ENCODE measurements around the gene ANKRD6.

ANKRD6 gene

GRCh38 chr6:89547281-89547680, 114.3 kb downstream of the ANKRD6 start:
- TF ChIP-seq TARDBP (IDR thresholded peaks at IDR 0.05), result no peak
- no peak for TF ChIP-seq SP1 (IDR thresholded peaks at IDR 0.05)
- TF ChIP-seq SUZ12 (IDR thresholded peaks at IDR 0.05), result no peak
- TF ChIP-seq FOXM1 (IDR thresholded peaks at IDR 0.05; ENCODE audit: borderline replicate concordance), result no peak
- no peak for TF ChIP-seq NFRKB (IDR thresholded peaks at IDR 0.05)
- no peak for TF ChIP-seq HDGF (IDR thresholded peaks at IDR 0.05; ENCODE audit: borderline replicate concordance)
- no peak for DNase-seq (ENCODE audit: extremely low spot score)
- POLR2A ChIA-PET, result no interaction called here
- CTCF ChIA-PET, result no interaction called here

GRCh38 chr6:89553431-89553830, 120.5 kb downstream of the ANKRD6 start:
- no peak for DNase-seq (ENCODE audit: extremely low spot score)
- TF ChIP-seq NFRKB (IDR thresholded peaks at IDR 0.05) (no peak), FOXA1 (IDR thresholded peaks at IDR 0.05) (no peak), LEF1 (IDR thresholded peaks at IDR 0.05; ENCODE audit: borderline replicate concordance) (no peak), ZNF384 (IDR thresholded peaks at IDR 0.05) (no peak)
- TF ChIP-seq, protein P1, sequence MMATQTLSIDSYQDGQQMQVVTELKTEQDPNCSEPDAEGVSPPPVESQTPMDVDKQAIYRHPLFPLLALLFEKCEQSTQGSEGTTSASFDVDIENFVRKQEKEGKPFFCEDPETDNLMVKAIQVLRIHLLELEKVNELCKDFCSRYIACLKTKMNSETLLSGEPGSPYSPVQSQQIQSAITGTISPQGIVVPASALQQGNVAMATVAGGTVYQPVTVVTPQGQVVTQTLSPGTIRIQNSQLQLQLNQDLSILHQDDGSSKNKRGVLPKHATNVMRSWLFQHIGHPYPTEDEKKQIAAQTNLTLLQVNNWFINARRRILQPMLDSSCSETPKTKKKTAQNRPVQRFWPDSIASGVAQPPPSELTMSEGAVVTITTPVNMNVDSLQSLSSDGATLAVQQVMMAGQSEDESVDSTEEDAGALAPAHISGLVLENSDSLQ (IDR thresholded peaks at IDR 0.05), result no peak
- ChIA-PET CTCF (no interaction called here), POLR2A (no interaction called here)

- TF ChIP-seq ARNT (IDR thresholded peaks at IDR 0.05), result no peak
- TF ChIP-seq SP1 (IDR thresholded peaks at IDR 0.05), result no peak
- TF ChIP-seq, protein P1 (IDR thresholded peaks at IDR 0.05), result no peak
- TF ChIP-seq CTBP1 (IDR thresholded peaks at IDR 0.05; ENCODE audit: borderline replicate concordance), result no peak
- no peak for TF ChIP-seq FOXK2 (IDR thresholded peaks at IDR 0.05)
- no peak for TF ChIP-seq NFRKB (IDR thresholded peaks at IDR 0.05)
- no peak for TF ChIP-seq BHLHE40 (IDR thresholded peaks at IDR 0.05; ENCODE audit: borderline replicate concordance)
- TF ChIP-seq FOXA1 (IDR thresholded peaks at IDR 0.05), result no peak
- TF ChIP-seq ZNF384 (IDR thresholded peaks at IDR 0.05), result no peak
- POLR2A ChIA-PET, result no interaction called here
- CTCF ChIA-PET, result interaction anchor here (0.7 kb wide), 1 partner anchor 587 kb away, joined by 4 read pairs; no protein-coding TSS in a partner anchor
- no peak for DNase-seq (ENCODE audit: extremely low spot score)
Observed at GRCh38 chr6:89554106-89554505, 121.2 kb downstream of the ANKRD6 start.

DNA sequence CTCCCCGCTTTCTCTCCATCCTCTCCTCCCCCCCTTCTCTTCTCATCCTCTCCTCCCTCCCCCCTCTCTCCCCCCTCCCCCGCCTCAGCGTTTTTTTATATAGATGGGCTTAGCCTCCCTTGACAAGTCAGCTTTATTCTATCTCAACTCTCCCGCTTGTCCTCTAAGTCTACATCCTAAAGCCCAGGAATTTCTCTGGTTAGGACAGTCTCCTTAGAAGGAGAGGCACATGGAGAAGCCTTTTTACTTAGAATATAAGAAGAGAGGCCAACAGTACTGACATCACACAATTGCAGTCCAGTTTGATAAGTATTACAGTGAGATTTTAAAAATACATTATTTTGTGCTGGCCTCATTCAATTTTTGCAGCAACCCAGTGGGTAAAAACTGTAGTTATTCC, 122.1 kb downstream of the ANKRD6 start:
- ChIA-PET CTCF (no interaction called here), POLR2A (no interaction called here)
- DNase-seq (ENCODE audit: extremely low spot score), result no peak
- TF ChIP-seq FOXM1 (IDR thresholded peaks at IDR 0.05; ENCODE audit: borderline replicate concordance) (no peak), LEF1 (IDR thresholded peaks at IDR 0.05; ENCODE audit: borderline replicate concordance) (no peak), NFRKB (IDR thresholded peaks at IDR 0.05) (no peak), ELF4 (IDR thresholded peaks at IDR 0.05) (no peak)

- DNase-seq (ENCODE audit: extremely low spot score), result no peak
- ChIA-PET CTCF (interaction anchor here (0.7 kb wide), 1 partner anchor 17 kb away, joined by 3 read pairs; no protein-coding TSS in a partner anchor), POLR2A (no interaction called here)
- TF ChIP-seq, protein P1 (IDR thresholded peaks at IDR 0.05), result no peak
- no peak for TF ChIP-seq HDGF (IDR thresholded peaks at IDR 0.05; ENCODE audit: borderline replicate concordance)
- no peak for TF ChIP-seq ZNF384 (IDR thresholded peaks at IDR 0.05)
- TF ChIP-seq NFRKB (IDR thresholded peaks at IDR 0.05), result no peak
- no peak for TF ChIP-seq FOXK2 (IDR thresholded peaks at IDR 0.05)
- TF ChIP-seq BHLHE40 (IDR thresholded peaks at IDR 0.05; ENCODE audit: borderline replicate concordance), result no peak
Observed at GRCh38 chr6:89555806-89556205, 122.9 kb downstream of the ANKRD6 start.

GRCh38 chr6:89559487-89559886, 126.5 kb downstream of the ANKRD6 start:
- TF ChIP-seq FOXA1 (IDR thresholded peaks at IDR 0.05) (no peak), HDGF (IDR thresholded peaks at IDR 0.05; ENCODE audit: borderline replicate concordance) (no peak), SUZ12 (IDR thresholded peaks at IDR 0.05) (no peak), TARDBP (IDR thresholded peaks at IDR 0.05) (no peak), FOXM1 (IDR thresholded peaks at IDR 0.05; ENCODE audit: borderline replicate concordance) (no peak), L3MBTL2 (conservative IDR thresholded peaks at IDR 0.05) (no peak), FOXK2 (IDR thresholded peaks at IDR 0.05) (no peak), ELF4 (IDR thresholded peaks at IDR 0.05) (no peak), BHLHE40 (IDR thresholded peaks at IDR 0.05; ENCODE audit: borderline replicate concordance) (no peak), NFRKB (IDR thresholded peaks at IDR 0.05) (no peak), LEF1 (IDR thresholded peaks at IDR 0.05; ENCODE audit: borderline replicate concordance) (no peak), ZNF384 (IDR thresholded peaks at IDR 0.05) (no peak), CTBP1 (IDR thresholded peaks at IDR 0.05; ENCODE audit: borderline replicate concordance) (no peak), SP1 (IDR thresholded peaks at IDR 0.05) (no peak), ARNT (IDR thresholded peaks at IDR 0.05) (no peak)
- TF ChIP-seq, protein P1 (IDR thresholded peaks at IDR 0.05), result no peak
- DNase-seq (ENCODE audit: extremely low spot score), result no peak
- POLR2A ChIA-PET, result no interaction called here
- CTCF ChIA-PET, result no interaction called here
